Adrenal gland (tissue), 5 donors: ENCODE results near the gene DVL3.

ENCODE experiments used
- CTCF ChIP-seq, 6 experiments: fragments of 450-650 bp in 4 of 6; fragments of 200-600 bp in 2 of 6; sonication (generic) in 1 of 6; IDR thresholded peaks; 1 replicate in 5 of 6; 2 replicates in 1 of 6; pipeline versions ENCODE4 v1.5.1 to v1.8.0; 2016 to 2021; ENCODE audit warnings: antibody characterized with exemption in 6 of 6, mild to moderate bottlenecking in 2 of 6, moderate library complexity in 1 of 6
- POLR2A ChIP-seq, 2 donors: fragments of 450-650 bp; IDR thresholded peaks; one replicate each; pipeline ENCODE4 v1.6.1; 2017; ENCODE audit warnings: antibody characterized with exemption in 2 of 2, mild to moderate bottlenecking in 2 of 2, moderate library complexity in 1 of 2
- donor health status: DM: no; HTN: no; CAD: no.

- no peak for TF ChIP-seq POLR2A (IDR thresholded peaks at IDR 0.05)
- TF ChIP-seq CTCF (IDR thresholded peaks at IDR 0.05), result no peak
These were observed 10.7 kb upstream of the DVL3 start for GRCh38 chr3:184144505-184144904.
